Upper lobe of left lung (tissue), 6 donors: ENCODE measurements around the gene CTTN. TPM values are rescaled to one million over a fixed set of nuclear protein-coding genes. Genes with fewer than 3 reads are reported as not detected.

Source experiments
- ATAC-seq, 2 donors: fragments of 200-7000 bp; cut with Tn5 transposase; one replicate each; pipeline ENCODE4 v1.9.1; 2022; ENCODE audit warnings: mild to moderate bottlenecking in 2 of 2, moderate library complexity in 2 of 2; ENCODE audit not compliant: low FRiP score in 2 of 2
- DNase-seq, 2 donors: peaks; one replicate each; pipeline ENCODE4 v3.0.0-alpha.2; 2019 to 2020
- H3K27ac ChIP-seq, 4 donors: fragments of 200-600 bp; sonication (generic); one replicate each; pipeline ENCODE4 v1.5.1; 2016 to 2019
- H3K27me3 ChIP-seq, 4 donors: fragments of 200-600 bp; sonication (generic); one replicate each; pipeline ENCODE4 v1.5.1; 2017 to 2019
- H3K36me3 ChIP-seq, 4 donors: fragments of 200-600 bp; sonication (generic); one replicate each; pipeline ENCODE4 v1.5.1; 2016 to 2019
- H3K4me1 ChIP-seq, 4 donors: fragments of 200-600 bp; sonication (generic); one replicate each; pipeline ENCODE4 v1.5.1; 2018 to 2019
- H3K4me3 ChIP-seq, 4 donors: fragments of 200-600 bp; sonication (generic); one replicate each; pipeline ENCODE4 v1.5.1; 2017 to 2019; ENCODE audit warnings: mild to moderate bottlenecking in 2 of 4, moderate library complexity in 1 of 4
- H3K9me3 ChIP-seq, 4 donors: fragments of 200-600 bp; sonication (generic); one replicate each; pipeline ENCODE4 v1.5.1; 2018 to 2019
- CTCF ChIP-seq, 6 experiments: fragments of 450-650 bp in 4 of 6; fragments of 200-600 bp in 2 of 6; sonication (generic) in 2 of 6; IDR thresholded peaks; one replicate each; pipeline ENCODE4 v1.5.1; 2016 to 2019; ENCODE audit warnings: antibody characterized with exemption in 6 of 6
- EP300 ChIP-seq, 4 donors: sonication (generic); formaldehyde crosslinking; IDR thresholded peaks; one replicate each; pipeline ENCODE4 v1.5.1; 2017; ENCODE audit warnings: antibody characterized with exemption in 4 of 4, control low read depth in 2 of 4
- POLR2A ChIP-seq, 4 donors: fragments of 450-650 bp; IDR thresholded peaks; one replicate each; pipeline ENCODE4 v1.5.1; 2016 to 2017; ENCODE audit warnings: antibody characterized with exemption in 4 of 4, mild to moderate bottlenecking in 2 of 4
- POLR2AphosphoS5 ChIP-seq, 2 donors: sonication (generic); formaldehyde crosslinking; IDR thresholded peaks; one replicate each; pipeline ENCODE4 v1.5.1; 2017; ENCODE audit warnings: antibody characterized with exemption in 2 of 2
- WGBS, 2 donors: methylation state at CpG; one replicate each; pipeline ENCODE4 v1.1.5; 2017 to 2018; 5-methylcytosine and 5-hydroxymethylcytosine counted together
- total RNA-seq, 6 donors: library from RNA; depleted of rRNA in 4 of 6; stranded (reverse); fragments of >200 nt in 4 of 6; gene quantifications; one replicate each; pipeline versions ENCODE4 v1.1.0 to v1.2.1, GENCODE V29; 2016 to 2021
- donor health status: DM: no; HTN: no; CAD: no; lungs with moderate emphysema.
- donor health status: DM: no; HTN: yes; CAD: no; lungs with severe emphysema.

CTTN gene
- total RNA-seq, 6 donors from 2014 or later, result 175 to 413 (median 218) TPM

- no peak for TF ChIP-seq CTCF (IDR thresholded peaks at IDR 0.05)
- no peak for TF ChIP-seq POLR2AphosphoS5 (IDR thresholded peaks at IDR 0.05)
- TF ChIP-seq POLR2A (IDR thresholded peaks at IDR 0.05), result no peak
- no peak for TF ChIP-seq EP300 (IDR thresholded peaks at IDR 0.05)
- Histone ChIP-seq H3K4me1 (no peaks in the 10 kb centered on the region), H3K4me3 (no peak overlapping the region), H3K9me3 (no peaks in the 10 kb centered on the region), H3K36me3 (peaks cover 4 to 31% (median 19%) of the 10 kb centered on the region in 4 donors), H3K27ac (no peak overlapping the region), H3K27me3 (no peaks in the 10 kb centered on the region)
- ATAC-seq (no peak), DNase-seq (no peak)
- 88 to 92% methylated on average over 6 of the region's 6 CpGs for WGBS, 2 donors
Observed at GRCh38 chr11:70440206-70440605, 41.9 kb downstream of the CTTN start.

- 49 to 55% methylated on average over 3 to 11 of the region's 11 CpGs for WGBS, 2 donors
- Histone ChIP-seq H3K4me3 (no peak overlapping the region), H3K27ac (no peak overlapping the region), H3K9me3 (peaks cover 2 to 9% (median 4%) of the 10 kb centered on the region in 4 donors), H3K27me3 (no peaks in the 10 kb centered on the region), H3K36me3 (peaks cover 0 to 1% (median 0%) of the 10 kb centered on the region in 4 donors), H3K4me1 (no peaks in the 10 kb centered on the region)
- ATAC-seq, result no peak
- TF ChIP-seq CTCF (IDR thresholded peaks at IDR 0.05) (no peak), EP300 (IDR thresholded peaks at IDR 0.05) (no peak), POLR2AphosphoS5 (IDR thresholded peaks at IDR 0.05) (no peak), POLR2A (IDR thresholded peaks at IDR 0.05) (no peak)
- no peak for DNase-seq
Observed at GRCh38 chr11:70443773-70444030, 45.4 kb downstream of the CTTN start.

- no peak for TF ChIP-seq CTCF (IDR thresholded peaks at IDR 0.05)
- no peak for TF ChIP-seq POLR2AphosphoS5 (IDR thresholded peaks at IDR 0.05)
- TF ChIP-seq POLR2A (IDR thresholded peaks at IDR 0.05), result no peak
- no peak for TF ChIP-seq EP300 (IDR thresholded peaks at IDR 0.05)
- H3K4me3 ChIP-seq, result no peak overlapping the region
- H3K27ac ChIP-seq, result no peak overlapping the region
- no peaks in the 10 kb centered on the region for H3K36me3 ChIP-seq
- no peaks in the 10 kb centered on the region for H3K4me1 ChIP-seq
- WGBS, 2 donors, result 87 to 91% methylated on average over 11 of the region's 11 CpGs
- H3K27me3 ChIP-seq, result no peaks in the 10 kb centered on the region
- DNase-seq (no peak), ATAC-seq (no peak)
- peaks cover 8 to 22% (median 14%) of the 10 kb centered on the region in 4 donors for H3K9me3 ChIP-seq
Observed at GRCh38 chr11:70445091-70445490, 46.8 kb downstream of the CTTN start.

- 66 to 74% methylated on average over 7 of the region's 7 CpGs for WGBS, 2 donors
- TF ChIP-seq EP300 (IDR thresholded peaks at IDR 0.05), result no peak
- TF ChIP-seq POLR2AphosphoS5 (IDR thresholded peaks at IDR 0.05), result no peak
- no peak for TF ChIP-seq POLR2A (IDR thresholded peaks at IDR 0.05)
- TF ChIP-seq CTCF (IDR thresholded peaks at IDR 0.05), result no peak
- peaks cover 8 to 22% (median 16%) of the 10 kb centered on the region in 4 donors for H3K9me3 ChIP-seq
- no peak overlapping the region for H3K4me3 ChIP-seq
- H3K27me3 ChIP-seq, result no peaks in the 10 kb centered on the region
- no peak overlapping the region for H3K27ac ChIP-seq
- DNase-seq, result no peak
- no peaks in the 10 kb centered on the region for H3K36me3 ChIP-seq
- ATAC-seq, result no peak
- H3K4me1 ChIP-seq, result no peaks in the 10 kb centered on the region
Observed at GRCh38 chr11:70445605-70446004, 47.3 kb downstream of the CTTN start.

- H3K4me1 ChIP-seq, result no peaks in the 10 kb centered on the region
- H3K9me3 ChIP-seq, result peaks cover 8 to 22% (median 16%) of the 10 kb centered on the region in 4 donors
- H3K4me3 ChIP-seq, result no peak overlapping the region
- no peak for DNase-seq
- 54 to 58% methylated on average over 2 of the region's 2 CpGs for WGBS, 2 donors
- H3K36me3 ChIP-seq, result no peaks in the 10 kb centered on the region
- no peak for TF ChIP-seq EP300 (IDR thresholded peaks at IDR 0.05)
- no peak for TF ChIP-seq CTCF (IDR thresholded peaks at IDR 0.05)
- no peak for TF ChIP-seq POLR2A (IDR thresholded peaks at IDR 0.05)
- TF ChIP-seq POLR2AphosphoS5 (IDR thresholded peaks at IDR 0.05), result no peak
- no peaks in the 10 kb centered on the region for H3K27me3 ChIP-seq
- no peak overlapping the region for H3K27ac ChIP-seq
- ATAC-seq, result no peak
Observed at GRCh38 chr11:70448983-70449567, 50.7 kb downstream of the CTTN start.
